H54 (cell line): ENCODE measurements around the gene ALG1.
A peak's percentile ranks its signal among the peaks of the same experiment; 100 is the strongest.
"Not testable (repeated sequence)": the region's sequence is repeated elsewhere in the genome, so short reads cannot be mapped to it uniquely, and the experiment has no call there.

Experiments
- DNase-seq: peaks from one replicate; pipeline ENCODE4 v3.0.0; 2011; ENCODE audit warnings: low spot score, mixed read lengths; ENCODE audit not compliant: insufficient read length
- FAIRE-seq: peaks from 3 replicates; lab custom pipeline; 2011; peaks lifted over from hg19 to GRCh38; lab: Jason Lieb, UNC
- POLR2A ChIP-seq: IDR thresholded peaks from 2 replicates; pipeline ENCODE4 v1.6.1; 2011; ENCODE audit warnings: low read depth, mild to moderate bottlenecking, low read length

Gene ALG1

DNA sequence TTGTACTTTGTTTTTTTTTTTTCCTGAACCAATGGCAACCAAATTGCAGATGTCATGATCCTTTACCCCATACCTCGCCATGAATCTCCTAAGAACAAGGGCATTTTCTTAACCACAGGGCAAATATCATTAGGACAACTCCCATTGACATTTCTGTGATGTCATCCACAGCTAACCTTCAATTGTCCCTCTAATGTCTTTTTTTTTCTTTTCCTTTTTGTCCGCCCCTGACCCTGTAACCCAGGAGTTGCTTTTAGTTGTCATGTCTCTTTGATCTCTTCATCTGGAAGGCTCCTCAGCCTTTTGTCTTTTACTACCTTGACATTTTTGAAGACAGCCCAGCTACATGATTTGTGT is 37.5 kb upstream of the ALG1 start:
- no peak for DNase-seq
- TF ChIP-seq POLR2A, result no peak
- FAIRE-seq, result no peak

DNA sequence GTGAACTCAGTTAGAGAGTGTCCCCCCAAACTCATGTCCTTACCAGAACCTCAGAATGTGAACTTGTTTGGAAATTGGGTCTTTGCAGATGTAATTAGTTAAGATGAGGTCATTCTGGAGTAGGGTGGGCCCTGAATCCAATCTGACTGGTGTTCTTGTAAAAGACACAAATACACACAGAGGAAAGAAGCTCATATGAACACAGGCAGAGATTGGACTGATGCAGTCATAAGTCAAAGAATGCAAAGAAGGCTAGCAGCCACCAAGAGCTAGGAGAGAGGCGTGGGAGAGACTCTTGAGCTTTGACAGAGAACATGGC is 35.8 kb upstream of the ALG1 start:
- TF ChIP-seq POLR2A, result no peak
- FAIRE-seq, result no peak

DNA sequence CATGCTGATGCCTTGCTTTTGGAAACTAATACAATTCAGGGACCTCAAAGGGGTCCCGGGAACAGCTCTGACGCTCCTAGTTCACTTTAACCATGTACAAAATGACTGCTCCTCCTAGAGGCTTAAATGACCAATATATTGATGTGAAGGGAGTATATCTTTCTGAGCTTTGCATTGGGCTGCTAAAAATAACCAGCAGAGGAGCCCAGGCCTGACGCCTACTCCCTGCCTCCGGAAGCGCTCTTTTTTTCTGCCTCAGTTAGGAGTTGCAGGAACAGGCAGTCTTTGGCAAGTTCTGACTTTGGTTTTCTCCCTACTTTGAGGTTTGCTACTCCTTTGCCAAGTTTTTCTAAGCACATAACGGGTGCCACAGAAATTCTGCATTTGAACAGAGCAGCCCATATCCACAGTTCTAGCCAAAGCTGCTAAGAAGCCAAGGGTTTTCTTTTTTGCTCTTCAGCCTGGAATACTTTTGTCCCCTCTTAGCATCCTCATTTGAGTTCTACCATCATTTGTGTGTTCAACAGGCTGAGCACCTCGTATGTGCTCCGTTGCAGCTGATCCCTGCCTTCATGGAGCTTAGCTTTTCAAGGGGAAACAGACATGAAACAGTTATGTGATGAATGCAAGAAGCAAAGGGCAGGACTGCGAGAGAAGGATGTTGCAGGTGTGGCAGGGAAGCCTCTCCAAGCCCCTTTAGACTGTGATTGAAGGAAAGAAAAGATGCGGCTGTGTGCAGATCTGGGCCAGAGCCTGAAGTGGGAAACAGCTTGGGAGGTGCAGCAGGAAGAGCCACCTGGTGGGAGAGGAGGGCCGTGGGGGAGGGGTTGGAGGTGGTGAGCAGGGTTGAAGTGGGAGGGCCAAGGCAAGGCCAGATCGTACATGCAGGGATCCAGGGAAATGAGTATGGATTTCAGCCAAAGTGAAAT is 35.2 kb upstream of the ALG1 start:
- no peak for TF ChIP-seq POLR2A
- FAIRE-seq (no peak), DNase-seq (no peak)

More for the DNA sequence above, 35.8 kb upstream of the ALG1 start:
- no peak for DNase-seq

DNA sequence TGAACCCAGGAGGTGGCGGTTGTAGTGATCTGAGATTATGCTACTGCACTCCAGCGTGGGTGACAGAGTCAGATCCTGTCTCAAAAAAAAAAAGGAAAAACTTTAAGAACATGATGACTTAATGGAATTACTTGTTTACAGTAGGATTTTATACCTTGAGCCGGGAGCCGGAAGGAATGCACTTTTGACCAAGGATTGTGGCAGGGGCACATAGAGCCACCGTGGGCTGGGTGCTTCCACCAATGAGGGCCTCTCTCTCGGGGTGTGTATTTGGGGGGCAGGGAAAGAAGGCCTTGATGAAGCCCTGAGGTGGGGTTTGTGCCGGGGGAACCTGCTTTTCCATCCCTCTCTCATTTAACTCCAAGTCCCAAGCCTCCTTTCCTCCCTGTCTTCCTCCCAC is 31.2 kb upstream of the ALG1 start:
- FAIRE-seq (no peak), DNase-seq (no peak)
- TF ChIP-seq POLR2A, result no peak

DNA sequence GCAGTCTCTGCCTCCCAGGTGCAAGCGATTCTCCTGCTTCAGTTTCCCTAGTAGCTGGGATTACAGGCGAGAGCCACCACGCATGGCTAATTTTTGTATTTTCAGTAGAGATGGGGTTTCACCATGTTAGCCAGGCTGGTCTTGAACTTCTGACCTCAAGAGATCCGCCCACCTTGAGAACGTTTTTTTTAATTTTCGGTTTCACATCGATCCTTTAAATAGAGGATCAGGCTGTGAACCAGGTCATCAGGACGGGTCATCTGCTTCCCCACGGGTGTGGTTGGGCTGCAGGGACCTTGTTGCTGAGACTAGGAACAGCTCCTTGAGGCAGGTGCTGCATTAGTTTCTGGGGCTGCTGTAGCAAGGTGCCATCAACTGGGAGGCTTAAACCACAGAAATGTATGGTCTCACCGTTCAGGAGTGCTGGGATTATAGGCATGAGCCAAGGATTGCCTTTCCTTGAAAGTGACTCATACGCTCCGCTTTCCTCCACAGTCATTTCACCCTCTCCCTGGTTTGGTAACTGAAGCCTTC is 30.0 kb upstream of the ALG1 start:
- DNase-seq, result peak; percentile 78
- no peak for TF ChIP-seq POLR2A
- FAIRE-seq, result peak; percentile 90

DNA sequence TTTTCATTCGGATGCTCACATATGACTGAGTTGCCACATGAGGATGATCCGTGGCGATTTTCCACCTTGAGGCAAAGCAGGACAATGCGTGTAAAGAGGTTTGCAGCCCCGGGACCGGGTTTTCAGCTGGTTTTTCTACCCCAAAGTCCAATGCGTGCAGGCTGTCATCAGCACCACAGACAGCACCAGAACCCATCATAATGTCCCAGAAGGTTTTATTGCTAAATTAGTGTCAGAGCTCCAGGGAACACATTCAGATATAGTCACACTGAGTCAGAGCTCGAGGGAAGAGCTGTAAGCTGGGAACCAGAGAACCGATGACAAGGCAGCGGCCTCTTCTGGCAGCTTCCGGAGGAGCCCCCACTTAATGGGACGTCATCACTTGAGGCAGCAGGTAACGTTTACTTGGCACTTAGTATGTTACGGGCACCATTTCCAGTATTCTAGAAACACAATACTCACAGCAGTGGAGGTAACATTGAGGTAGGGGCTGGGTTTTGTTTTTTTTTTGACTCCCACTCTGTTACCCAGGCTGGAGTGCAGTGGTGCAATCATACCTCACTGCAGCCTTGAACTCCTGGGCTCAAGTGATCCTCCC is 29.0 kb upstream of the ALG1 start:
- DNase-seq, result peak; percentile 63
- no peak for FAIRE-seq
- no peak for TF ChIP-seq POLR2A

DNA sequence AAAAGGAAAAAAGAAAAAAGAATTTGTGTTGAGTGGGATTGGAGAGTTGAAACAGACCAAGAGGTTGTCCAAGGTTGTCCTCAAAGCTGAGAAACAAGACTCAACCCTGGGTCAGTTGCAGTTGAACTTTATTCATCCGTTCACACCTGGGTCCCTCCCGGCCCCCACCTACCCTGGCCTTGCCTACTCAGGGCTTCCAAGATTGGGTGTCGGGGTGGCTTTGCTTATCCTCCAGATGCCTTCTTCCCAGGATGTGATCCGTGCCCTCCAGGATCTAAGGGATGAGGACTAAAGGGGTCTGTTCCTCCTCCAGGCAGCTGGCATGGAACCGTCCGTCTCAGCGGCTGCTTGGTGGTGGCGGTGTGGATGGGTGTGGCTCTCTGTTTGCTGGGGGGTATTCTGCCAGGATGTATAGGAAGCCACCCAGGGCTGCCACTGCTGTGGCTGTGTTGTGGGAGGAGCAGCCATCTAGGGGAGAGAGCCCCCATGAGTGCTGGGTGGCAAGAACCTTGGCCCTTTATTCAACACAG is 27.6 kb upstream of the ALG1 start:
- no peak for DNase-seq
- TF ChIP-seq POLR2A, result no peak
- FAIRE-seq, result no peak

DNA sequence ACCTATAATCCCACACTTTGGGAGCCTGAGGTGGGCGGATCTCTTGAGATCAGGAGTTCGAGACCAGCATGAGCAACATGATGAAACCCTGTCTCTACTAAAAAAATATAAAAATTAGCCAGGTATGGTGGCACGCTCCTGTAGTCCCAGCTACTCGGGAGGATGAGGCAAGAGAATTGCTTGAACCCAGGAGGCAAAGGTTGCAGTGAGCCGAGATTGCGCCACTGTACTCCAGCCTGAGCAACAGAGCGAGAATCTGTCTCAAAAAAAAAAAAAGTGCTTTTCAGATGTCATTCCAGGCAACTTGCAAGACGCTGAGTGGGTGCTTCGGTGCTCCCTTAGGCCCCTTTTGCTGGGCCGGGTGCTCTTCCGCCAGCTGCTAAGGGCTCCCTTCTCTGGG is 27.1 kb upstream of the ALG1 start:
- FAIRE-seq, result not testable (repeated sequence)

DNA sequence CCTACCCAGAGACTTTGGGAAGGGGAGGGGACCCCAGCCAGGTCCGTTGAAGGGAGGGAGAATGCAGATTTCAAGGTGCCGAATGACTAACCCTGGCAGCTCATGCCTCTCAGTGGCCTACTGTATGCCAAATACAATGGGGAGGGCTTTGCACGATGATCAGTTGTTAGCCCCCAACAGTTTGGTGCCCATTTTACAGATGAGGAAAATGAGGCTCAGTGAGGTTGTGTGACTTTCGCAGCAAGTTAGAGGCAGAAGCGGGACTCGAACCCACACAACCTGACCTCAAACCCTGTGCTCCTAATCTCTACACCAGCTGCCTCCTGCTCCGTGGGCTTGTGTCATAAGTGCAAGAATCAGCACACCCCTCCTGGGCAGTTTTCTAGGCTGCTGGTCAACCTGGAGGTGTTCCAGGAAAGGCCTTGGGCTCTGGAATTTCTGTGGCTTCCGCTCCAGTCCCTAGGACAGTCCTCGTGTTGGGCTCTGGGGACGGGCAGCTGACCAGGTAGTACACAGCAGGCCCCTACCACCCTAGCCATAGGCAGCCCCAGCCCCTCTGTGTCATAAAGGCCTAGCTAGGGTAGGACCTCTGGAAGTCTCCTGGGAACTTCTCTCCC is 26.0 kb upstream of the ALG1 start:
- DNase-seq, result no peak
- FAIRE-seq, result no peak
- TF ChIP-seq POLR2A, result no peak

More for the DNA sequence above, 27.1 kb upstream of the ALG1 start:
- not testable (repeated sequence) for DNase-seq

DNA sequence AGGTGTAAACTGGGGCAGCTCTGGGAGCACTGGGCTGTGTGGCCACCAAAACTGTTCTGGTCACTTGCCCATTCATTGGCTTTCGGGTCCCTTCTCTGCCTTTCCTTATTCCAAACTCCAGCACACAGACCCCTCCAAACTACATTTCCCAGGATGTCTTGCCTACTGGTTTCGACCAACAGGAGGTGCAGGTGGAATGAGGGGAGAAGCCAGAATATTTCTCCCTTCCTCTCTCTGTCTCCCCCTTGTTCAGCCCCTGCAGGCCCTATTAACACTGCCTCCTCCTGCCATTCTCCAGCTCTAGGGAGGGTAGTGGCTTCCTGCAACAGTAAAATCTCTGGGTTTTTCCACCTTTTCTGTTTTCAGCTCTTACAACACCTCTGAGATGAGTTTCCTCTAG is 24.7 kb upstream of the ALG1 start:
- no peak for FAIRE-seq

DNA sequence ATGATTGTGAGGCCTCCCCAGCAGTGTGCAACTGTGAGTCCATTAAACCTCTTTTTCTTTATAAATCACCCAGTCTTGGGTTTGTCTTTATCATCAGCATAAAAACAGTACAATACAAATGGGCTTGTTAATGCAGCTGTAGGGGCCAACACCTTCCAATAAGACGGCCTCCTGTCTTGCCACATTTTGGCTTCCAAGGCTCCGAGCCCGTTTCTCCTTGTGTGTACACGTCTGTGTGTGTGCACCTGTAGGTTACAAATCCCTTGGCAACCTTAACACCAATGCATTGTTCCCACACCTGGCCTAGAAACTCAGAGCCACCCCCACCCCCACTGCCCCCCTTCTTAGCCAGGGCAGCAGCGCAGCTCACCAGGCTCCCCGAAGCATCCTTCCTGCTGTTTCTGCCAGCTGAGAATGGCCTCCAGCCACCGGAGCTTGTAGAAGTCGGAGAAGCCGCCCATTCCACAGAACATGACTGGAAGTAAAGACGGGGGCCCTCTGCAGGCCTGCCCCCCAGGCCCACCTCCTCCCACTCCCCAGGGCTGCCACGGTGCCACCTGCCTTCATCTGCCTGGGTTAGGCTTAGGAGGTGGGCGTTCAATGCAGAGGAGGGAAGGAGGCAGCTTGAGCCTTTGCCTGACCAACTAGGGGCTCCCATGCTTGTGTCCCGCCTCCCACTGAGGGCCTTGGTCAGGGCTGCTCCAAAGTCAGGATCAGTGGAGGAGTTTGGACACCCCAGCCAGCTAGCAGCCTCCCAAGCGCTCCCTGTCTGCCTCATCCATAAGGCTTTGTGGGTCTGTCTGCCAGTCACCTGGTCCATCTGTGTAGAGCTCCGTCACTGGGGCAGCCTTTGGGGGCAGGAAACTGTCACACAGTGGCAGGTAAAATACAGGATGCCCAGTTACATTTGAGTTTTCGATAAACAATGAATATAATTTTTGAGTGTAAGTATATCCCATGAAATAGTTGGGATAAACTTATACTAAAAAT is 16.5 kb upstream of the ALG1 start:
- DNase-seq, result no peak
- TF ChIP-seq POLR2A, result no peak
- no peak for FAIRE-seq

More for the DNA sequence above, 24.7 kb upstream of the ALG1 start:
- DNase-seq, result no peak
- no peak for TF ChIP-seq POLR2A

DNA sequence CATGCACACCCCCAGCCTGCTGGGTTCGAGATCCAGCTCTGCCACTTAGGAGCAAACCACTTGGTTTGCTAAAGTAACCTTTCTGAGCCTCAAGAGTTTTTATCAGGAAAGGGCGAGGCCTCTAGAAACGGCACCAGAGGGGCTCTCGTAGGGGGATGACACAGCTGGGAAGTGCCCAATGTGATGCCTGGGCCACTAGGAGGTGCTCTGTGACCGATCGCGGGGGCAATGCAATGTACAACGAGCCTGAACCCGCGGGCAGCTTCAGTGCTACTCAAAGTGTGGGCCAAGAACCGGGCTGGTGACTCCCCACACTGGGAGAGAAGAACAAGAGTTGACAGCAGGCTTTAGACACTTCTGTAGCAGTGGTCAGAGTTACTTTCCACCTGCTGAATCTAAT is 15.3 kb upstream of the ALG1 start:
- FAIRE-seq (no peak), DNase-seq (no peak)
- no peak for TF ChIP-seq POLR2A

DNA sequence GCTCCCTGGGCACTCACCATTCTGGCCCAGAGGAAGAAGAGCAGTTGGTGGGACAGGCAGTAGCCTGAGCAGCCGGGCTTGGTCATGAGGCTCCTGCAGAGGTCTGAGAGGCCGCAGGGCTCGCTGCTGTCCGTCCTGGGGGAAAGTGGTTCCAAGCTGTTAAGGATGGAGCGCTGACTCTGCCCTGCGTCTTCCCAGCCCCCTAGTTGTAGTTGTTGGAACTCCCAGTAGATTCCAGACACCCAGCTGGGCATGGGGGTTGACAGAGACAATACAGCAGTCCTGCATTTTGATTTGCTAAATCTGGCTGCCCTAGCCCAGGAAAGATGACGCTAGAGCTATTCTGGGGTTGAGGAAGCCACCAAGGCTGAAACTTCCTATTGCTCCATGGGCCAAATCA is 13.2 kb upstream of the ALG1 start:
- DNase-seq (no peak), FAIRE-seq (no peak)
- no peak for TF ChIP-seq POLR2A
